PC-3 (cell line): ENCODE data around the gene STUM. TPM values are rescaled to one million over a fixed set of nuclear protein-coding genes. Genes with fewer than 3 reads are reported as not detected.

ENCODE experiments used
- ATAC-seq: fragments of 200-7000 bp; cut with Tn5 transposase; 2 replicates; pipeline ENCODE4 v1.9.1; 2020; ENCODE audit warnings: mild to moderate bottlenecking, moderate library complexity
- BruUV-seq: library from RNA; stranded (reverse); fragments of 400-500 nt; replicated peaks from 2 replicates; lab custom pipeline; 2021; lab: Mats Ljungman, UMichigan
- CTCF ChIA-PET: fragments of 300-600 bp; sonication (Branson Sonifier 250); formaldehyde crosslinking; loops from one replicate; lab custom pipeline; 2022; ENCODE audit warnings: antibody characterized with exemption; lab: Charles Lee
- POLR2A ChIA-PET: fragments of 300-600 bp; sonication (Branson Sonifier 250); formaldehyde crosslinking; loops from one replicate; lab custom pipeline; 2022; ENCODE audit warnings: antibody characterized with exemption; ENCODE audit not compliant: unreplicated experiment; lab: Charles Lee
- DNase-seq: peaks from one replicate; pipeline ENCODE4 v3.0.0-alpha.2; 2015
- H2AFZ ChIP-seq: fragments of 300-600 bp; sonication (generic); 2 replicates; pipeline ENCODE4 v1.6.0; 2016; ENCODE audit warnings: antibody characterized with exemption, low read length
- H3F3A ChIP-seq: fragments of 300-600 bp; sonication (generic); one replicate; pipeline ENCODE4 v1.6.0; 2017; ENCODE audit warnings: antibody characterized with exemption, low read length, control low read depth, mild to moderate bottlenecking; ENCODE audit not compliant: unreplicated experiment
- H3K27ac ChIP-seq: fragments of 300-600 bp; sonication (generic); 2 replicates; pipeline ENCODE4 v1.5.1; 2016; ENCODE audit warnings: mild to moderate bottlenecking, low read length
- H3K27me3 ChIP-seq: fragments of 300-600 bp; sonication (generic); 2 replicates; pipeline ENCODE4 v1.6.1; 2016; ENCODE audit warnings: low read length, mixed read lengths
- H3K36me3 ChIP-seq: fragments of 300-600 bp; sonication (generic); 2 replicates; pipeline ENCODE4 v1.6.1; 2016; ENCODE audit warnings: low read depth, mixed run types, low read length, mixed read lengths
- H3K4me1 ChIP-seq: fragments of 300-600 bp; sonication (generic); 2 replicates; pipeline ENCODE4 v1.5.1; 2016; ENCODE audit warnings: low read length; ENCODE audit not compliant: insufficient read depth
- H3K4me2 ChIP-seq: fragments of 300-600 bp; sonication (generic); 2 replicates; pipeline ENCODE4 v1.6.0; 2016; ENCODE audit warnings: low read length
- H3K4me3 ChIP-seq: fragments of 300-600 bp; sonication (generic); 2 replicates; pipeline ENCODE4 v1.5.1; 2016; ENCODE audit warnings: mild to moderate bottlenecking, low read length, mixed read lengths
- H3K79me2 ChIP-seq: fragments of 300-600 bp; sonication (generic); 2 replicates; pipeline ENCODE4 v1.6.1; 2017; ENCODE audit warnings: low read length, mixed read lengths
- H3K9ac ChIP-seq: fragments of 300-600 bp; sonication (generic); 2 replicates; pipeline ENCODE4 v1.6.0; 2016; ENCODE audit warnings: mild to moderate bottlenecking, low read length
- H3K9me2 ChIP-seq: fragments of 300-600 bp; sonication (generic); replicated peaks from 2 replicates; pipeline ENCODE4 v1.6.1; 2016; ENCODE audit warnings: mixed run types, low read length, mixed read lengths
- H3K9me3 ChIP-seq: fragments of 300-600 bp; sonication (generic); 2 replicates; pipeline ENCODE4 v1.6.1; 2016; ENCODE audit warnings: low read length, mixed read lengths
- H4K20me1 ChIP-seq: fragments of 300-600 bp; sonication (generic); 2 replicates; pipeline ENCODE4 v1.6.1; 2016; ENCODE audit warnings: low read length, mixed read lengths
- CTCF ChIP-seq: fragments of 300-600 bp; sonication (generic); conservative IDR thresholded peaks from 2 replicates; pipeline ENCODE4 v1.5.1; 2017; ENCODE audit warnings: antibody characterized with exemption, low read depth, mild to moderate bottlenecking, low read length
- EZH2 ChIP-seq: fragments of 300-600 bp; sonication (generic); IDR thresholded peaks from one replicate; pipeline ENCODE4 v1.6.1; 2017; ENCODE audit warnings: antibody characterized with exemption, mild to moderate bottlenecking, low read length; ENCODE audit not compliant: unreplicated experiment
- EZH2phosphoT487 ChIP-seq: fragments of 300-600 bp; sonication (generic); IDR thresholded peaks from 2 replicates; pipeline ENCODE4 v1.6.1; 2018; ENCODE audit warnings: mild to moderate bottlenecking, antibody characterized with exemption, low read length, borderline replicate concordance
- intact Hi-C: fragments of 100-400 bp; cut with micrococcal nuclease; formaldehyde crosslinking; loops from 2 replicates; pipeline ENCODE4 v1.9.0; 2023
- total RNA-seq: library from RNA; depleted of rRNA; stranded (reverse); fragments of >200 nt; gene quantifications from 2 replicates; pipeline ENCODE4 v1.2.3, GENCODE V29; 2014

The STUM gene
- total RNA-seq, 1 experiment from 2014 or later: 0.58 TPM

DNA sequence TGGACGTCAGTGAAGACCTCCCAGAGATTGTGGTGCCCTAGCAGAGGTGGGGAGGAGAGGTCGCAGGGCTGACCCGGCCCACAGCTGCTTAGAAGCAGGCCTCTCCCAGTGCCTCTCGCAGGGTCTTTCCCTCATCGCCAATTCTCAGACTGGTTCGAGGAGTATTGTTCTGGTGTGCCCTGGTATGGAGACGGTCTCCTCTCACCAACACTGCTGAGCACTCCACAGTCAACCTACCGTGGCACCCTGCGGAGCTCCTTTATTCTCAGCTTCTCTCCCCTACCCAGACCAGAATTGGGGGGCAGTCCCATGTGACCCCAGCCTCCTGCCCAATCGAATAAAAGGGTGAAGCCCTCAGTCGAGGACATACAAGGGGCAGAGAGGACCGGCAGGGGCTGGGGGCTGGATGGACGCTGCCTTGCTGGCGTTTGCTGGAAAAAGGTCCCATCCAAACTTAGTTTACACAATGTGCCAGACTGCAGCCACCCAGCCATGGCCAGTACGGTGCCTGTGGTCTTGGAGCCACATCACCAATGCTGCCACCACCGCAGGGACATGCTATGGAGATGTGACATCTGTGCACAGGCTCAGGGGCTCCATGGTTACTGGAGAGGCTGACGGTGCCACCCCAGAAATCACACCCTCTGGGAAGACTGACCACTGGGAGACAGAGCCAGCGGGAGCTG lies 80.8 kb downstream of the STUM start:
- H3K4me3 ChIP-seq: no peak overlapping the region
- ATAC-seq (no peak), DNase-seq (no peak)
- H3K9me3 ChIP-seq: no peaks in the 10 kb centered on the region
- no peaks in the 10 kb centered on the region for H4K20me1 ChIP-seq
- intact Hi-C loops: no loop called here
- H3K79me2 ChIP-seq: no peaks in the 10 kb centered on the region
- no peak overlapping the region for H2AFZ ChIP-seq
- H3F3A ChIP-seq: no peaks in the 10 kb centered on the region
- no peak overlapping the region for H3K9ac ChIP-seq
- ChIA-PET CTCF (interaction anchor here (0.6 to 0.8 kb wide), 2 partner anchors 110 to 199 kb away, joined by 3 read pairs; partner anchors contain the start of gene ITPKB), POLR2A (no interaction called here)
- no peak overlapping the region for H3K4me2 ChIP-seq
- H3K4me1 ChIP-seq: peaks cover 12% of the 10 kb centered on the region
- H3K9me2 ChIP-seq: no peaks in the 10 kb centered on the region
- TF ChIP-seq EZH2 (no peak), EZH2phosphoT487 (no peak), CTCF (no peak)
- BruUV-seq: no TSS peak
- H3K27ac ChIP-seq: no peak overlapping the region
- H3K36me3 ChIP-seq: no peaks in the 10 kb centered on the region
- H3K27me3 ChIP-seq: no peaks in the 10 kb centered on the region

DNA sequence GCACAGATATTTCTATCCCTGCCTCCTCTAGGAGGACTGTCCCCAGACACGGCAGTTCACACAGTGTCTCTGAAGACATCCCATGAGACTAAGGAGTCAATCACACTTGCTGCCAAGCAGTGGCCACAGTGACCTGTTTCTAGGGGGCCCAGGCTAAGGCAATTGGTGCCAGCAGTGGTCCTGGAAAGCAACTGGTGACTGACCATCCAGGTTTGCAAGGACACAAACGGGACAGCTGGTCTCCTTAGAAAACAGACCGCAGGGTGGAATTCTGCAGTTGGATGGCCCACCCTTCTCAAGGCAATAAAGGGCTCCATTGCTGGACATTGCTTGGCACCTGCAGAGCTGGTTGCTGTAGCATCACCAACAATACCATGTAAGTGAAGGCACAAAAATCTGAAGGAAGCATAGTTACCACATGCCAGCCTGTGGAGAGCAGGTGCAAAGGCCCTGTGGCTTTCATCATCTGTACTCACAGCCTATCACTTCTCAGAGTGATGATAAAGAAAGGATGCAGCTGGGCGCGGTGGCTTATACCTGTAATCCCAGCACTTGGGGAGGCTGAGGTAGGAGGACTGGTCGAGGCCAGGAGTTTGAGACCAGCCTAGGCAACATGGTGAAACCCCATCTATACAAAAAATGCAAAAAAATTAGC lies 81.5 kb downstream of the STUM start:
- H3K27me3 ChIP-seq: no peaks in the 10 kb centered on the region
- no peaks in the 10 kb centered on the region for H3K36me3 ChIP-seq
- H3K9me2 ChIP-seq: no peaks in the 10 kb centered on the region
- TF ChIP-seq EZH2phosphoT487 (no peak), EZH2 (no peak)
- intact Hi-C loops: no loop called here
- H3F3A ChIP-seq: no peaks in the 10 kb centered on the region
- H2AFZ ChIP-seq: no peak overlapping the region
- no peaks in the 10 kb centered on the region for H4K20me1 ChIP-seq
- H3K27ac ChIP-seq: no peak overlapping the region
- no TSS peak for BruUV-seq
- DNase-seq (no peak), ATAC-seq (no peak)
- no peak overlapping the region for H3K9ac ChIP-seq
- H3K4me1 ChIP-seq: peaks cover 12% of the 10 kb centered on the region
- H3K79me2 ChIP-seq: no peaks in the 10 kb centered on the region
- CTCF ChIA-PET: interaction anchor here (0.8 kb wide), 1 partner anchor 198 kb away, joined by 3 read pairs; no protein-coding TSS in a partner anchor
- POLR2A ChIA-PET: no interaction called here
- no peak overlapping the region for H3K4me2 ChIP-seq
- H3K4me3 ChIP-seq: no peak overlapping the region
- no peaks in the 10 kb centered on the region for H3K9me3 ChIP-seq

DNA sequence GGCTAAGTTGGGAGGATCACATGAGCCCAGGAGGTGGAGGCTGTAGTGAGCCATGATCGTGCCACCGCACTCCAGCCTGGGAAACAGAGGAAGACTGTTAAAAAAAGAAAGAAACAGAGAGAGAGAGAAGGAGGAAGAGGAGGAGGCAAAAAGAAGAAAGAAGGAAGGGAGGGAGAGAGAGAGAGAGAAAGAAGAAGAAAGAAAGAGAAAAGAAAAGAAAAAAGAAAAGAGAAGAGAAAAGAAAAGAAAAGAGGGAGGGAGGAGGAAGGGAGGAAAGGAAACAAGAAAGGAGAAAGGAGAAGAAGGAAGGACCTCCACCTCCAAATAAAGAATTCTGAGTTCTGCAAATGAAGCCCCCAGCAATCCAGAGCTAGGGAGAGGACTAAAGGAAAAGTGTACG lies 82.0 kb downstream of the STUM start:
- ChIA-PET CTCF (interaction anchor here (0.8 kb wide), 1 partner anchor 198 kb away, joined by 3 read pairs; no protein-coding TSS in a partner anchor), POLR2A (no interaction called here)
- Histone ChIP-seq H3K9me2 (no peaks in the 10 kb centered on the region), H3K4me2 (no peak overlapping the region), H3K36me3 (no peaks in the 10 kb centered on the region), H3K79me2 (no peaks in the 10 kb centered on the region), H3K27ac (no peak overlapping the region), H3F3A (no peaks in the 10 kb centered on the region), H3K4me1 (peaks cover 14% of the 10 kb centered on the region), H3K9ac (no peak overlapping the region), H2AFZ (no peak overlapping the region), H3K9me3 (no peaks in the 10 kb centered on the region), H4K20me1 (no peaks in the 10 kb centered on the region), H3K27me3 (no peaks in the 10 kb centered on the region), H3K4me3 (no peak overlapping the region)
- TF ChIP-seq EZH2: no peak
- no peak for TF ChIP-seq CTCF
- ATAC-seq: no peak
- intact Hi-C loops: no loop called here
- no peak for DNase-seq
- BruUV-seq: no TSS peak
